HG03280 (cell line): ENCODE data around the gene OPCML.

Source experiments
- ATAC-seq: cut with Tn5 transposase; IDR thresholded peaks from one replicate; pipeline ENCODE4 v1.9.1; 2021; ENCODE audit warnings: mild to moderate bottlenecking, moderate library complexity; ENCODE audit not compliant: unreplicated experiment

OPCML gene

DNA sequence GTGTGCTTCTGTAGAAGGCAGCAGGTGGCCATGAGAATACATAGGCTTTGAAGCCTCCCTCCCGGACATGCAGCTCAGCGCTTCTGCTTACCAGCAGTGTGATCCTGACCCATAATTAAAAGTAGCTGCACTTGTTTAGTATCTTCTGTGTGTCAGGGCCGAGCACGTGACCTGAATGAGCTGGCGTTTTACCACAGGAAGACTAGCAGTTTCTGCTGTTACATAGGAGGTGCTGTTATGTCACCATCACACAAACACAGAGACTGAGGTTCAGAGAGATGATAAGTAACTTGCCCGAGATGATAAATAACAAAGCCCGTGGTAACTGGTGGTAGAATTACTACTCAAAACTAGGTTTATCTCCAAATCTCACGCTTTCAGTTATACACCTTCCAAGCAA is 329.5 kb downstream of the OPCML start:
- no peak for ATAC-seq

DNA sequence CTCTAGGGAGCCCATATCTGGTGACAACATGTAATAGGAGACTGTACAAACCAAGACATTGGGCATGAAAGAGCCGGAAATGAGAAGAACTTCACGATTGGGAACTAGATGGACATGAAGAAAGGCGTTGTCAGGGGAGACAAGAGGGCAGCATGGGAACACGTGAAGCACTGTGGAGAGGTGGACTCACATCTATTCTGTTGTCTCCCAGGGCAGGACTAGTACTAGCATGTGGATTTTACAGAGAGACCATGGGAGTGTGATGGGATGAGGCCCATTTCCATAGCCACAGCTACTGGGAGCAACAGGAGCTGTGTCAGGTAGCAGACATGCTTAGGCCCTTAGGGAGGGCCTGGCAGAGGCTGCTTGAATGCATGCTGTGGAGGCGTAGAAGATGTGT is 333.9 kb downstream of the OPCML start:
- no peak for ATAC-seq

DNA sequence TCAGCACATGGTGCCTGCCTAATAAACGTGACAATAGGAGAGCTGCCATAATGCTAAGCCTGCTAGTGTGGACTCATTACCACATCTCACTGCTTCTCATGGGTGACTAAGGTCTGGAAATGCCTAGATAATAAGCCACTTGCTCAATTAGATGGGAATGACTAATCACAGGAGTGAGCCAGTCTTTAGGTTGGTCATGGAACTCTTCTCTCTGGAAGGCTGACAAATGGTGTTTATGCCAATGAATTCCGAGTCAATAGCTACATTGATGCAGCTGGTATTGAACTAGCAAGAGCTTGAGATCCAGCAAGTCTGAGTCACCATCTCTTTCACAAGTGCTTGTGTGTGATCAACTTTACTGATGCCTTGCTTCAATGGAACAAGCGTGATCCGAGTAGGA is 334.9 kb downstream of the OPCML start:
- no peak for ATAC-seq

DNA sequence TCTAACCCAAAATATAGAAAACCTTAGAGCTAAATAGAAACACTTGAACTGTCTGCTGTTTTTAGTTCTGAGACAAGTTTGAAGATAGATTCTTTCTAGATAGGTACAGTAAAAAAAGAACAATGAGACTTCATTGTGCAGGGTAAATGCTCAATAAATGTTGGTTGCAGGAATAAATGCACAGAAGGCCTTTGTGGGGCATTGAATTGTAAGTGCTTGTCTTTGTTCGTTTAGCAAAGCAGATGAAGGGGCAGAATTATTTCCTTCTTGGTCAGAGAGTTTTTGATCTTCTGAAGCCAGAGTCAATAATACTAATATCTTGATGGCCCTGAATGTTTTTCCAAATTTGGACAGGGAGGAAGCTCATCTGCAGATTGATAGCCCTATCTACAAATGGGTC is 340.4 kb downstream of the OPCML start:
- no peak for ATAC-seq

DNA sequence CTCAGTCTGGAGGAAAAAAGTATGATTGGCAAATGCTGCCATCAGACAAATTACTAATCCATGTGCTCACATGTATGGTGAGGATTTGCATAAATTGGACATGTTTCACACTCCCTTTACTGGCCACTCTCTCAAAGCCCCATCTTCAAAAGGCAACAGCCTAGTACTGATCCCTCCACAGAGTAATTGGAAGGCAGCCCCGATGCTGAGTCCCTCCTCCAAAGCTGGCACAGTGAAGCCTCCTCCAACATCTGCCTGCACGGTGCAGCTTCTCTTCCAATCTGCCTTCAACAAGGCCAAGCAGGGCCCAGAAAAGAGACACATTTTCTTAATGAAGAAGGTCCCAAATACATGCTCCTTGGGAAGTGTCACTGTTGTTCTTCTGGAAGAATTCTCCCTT is 350.6 kb downstream of the OPCML start:
- ATAC-seq = no peak

DNA sequence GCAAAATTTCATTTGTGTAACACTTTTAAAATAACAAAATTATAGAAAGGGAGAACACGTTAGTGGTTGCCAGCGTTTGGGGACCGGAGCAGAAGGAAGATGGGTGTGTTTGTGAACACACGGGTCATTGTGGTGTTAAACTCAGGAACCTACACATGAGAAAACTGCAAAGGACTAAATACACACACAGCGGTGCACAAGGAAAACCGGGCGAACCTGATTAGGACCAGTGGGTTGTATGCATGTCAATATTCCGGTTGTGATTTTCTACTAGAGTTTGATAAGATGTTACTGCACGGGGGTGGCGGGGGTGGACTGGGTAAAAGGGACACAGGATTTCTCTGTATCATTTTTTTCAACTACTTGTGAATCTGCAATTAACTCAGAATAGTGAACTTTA is 351.2 kb downstream of the OPCML start:
- no peak for ATAC-seq

DNA sequence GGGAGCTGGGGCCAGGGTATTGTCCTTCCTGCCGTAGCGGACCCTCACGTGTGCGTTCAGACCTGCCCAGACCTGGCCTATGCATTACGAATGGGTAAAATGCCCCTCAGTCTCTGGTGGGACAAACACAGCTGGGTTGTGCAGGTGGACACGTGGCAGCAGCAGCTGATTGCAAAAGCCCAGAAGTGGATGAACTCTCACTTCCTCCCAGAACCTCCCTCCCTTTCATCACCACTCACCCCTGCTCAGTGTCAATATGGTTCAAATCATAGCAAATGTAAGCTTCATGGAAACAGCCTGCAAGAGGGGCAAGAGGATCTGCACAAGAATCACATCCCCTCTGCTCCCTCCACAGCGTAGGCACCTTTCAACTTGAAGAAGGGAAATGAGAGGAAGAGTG is 352.1 kb downstream of the OPCML start:
- no peak for ATAC-seq

DNA sequence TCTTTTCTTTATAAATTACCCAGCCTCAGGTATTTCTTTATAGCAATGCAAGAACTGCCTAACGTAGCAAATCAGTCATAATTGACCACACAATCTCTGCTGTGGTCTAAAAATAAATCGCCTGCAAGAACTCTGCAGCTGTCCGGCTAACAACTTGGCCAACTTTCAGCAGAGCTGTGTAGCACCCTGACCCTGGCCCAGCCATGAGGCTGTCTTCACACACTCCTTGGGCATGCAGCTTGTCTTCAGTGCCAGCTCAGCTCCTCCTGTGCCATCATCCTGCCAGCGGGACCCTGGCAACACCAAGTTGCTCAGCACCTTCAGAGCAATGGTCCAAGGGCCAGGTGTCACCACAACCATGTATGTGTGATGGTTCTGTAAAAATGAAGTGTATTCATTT is 355.6 kb downstream of the OPCML start:
- no peak for ATAC-seq

DNA sequence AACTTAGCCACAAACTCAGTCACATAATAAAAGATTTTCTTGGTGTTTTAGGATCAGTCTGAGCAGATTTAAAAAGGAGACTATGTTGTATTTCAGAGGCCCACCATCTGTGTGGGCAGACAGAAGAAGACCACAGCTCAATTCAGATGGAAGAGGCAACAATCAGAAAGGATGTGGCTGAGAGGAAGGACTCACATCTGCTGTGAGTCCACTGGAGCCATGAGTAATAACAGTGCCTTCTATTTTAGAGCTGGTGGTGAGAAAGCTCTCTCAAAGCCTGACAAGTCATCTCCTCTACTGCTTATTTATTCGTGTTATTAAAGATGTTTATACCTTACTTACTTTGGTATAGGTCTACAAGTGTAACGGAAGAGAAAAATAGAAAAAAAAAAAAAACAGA is 357.2 kb downstream of the OPCML start:
- ATAC-seq = peak; percentile 75

DNA sequence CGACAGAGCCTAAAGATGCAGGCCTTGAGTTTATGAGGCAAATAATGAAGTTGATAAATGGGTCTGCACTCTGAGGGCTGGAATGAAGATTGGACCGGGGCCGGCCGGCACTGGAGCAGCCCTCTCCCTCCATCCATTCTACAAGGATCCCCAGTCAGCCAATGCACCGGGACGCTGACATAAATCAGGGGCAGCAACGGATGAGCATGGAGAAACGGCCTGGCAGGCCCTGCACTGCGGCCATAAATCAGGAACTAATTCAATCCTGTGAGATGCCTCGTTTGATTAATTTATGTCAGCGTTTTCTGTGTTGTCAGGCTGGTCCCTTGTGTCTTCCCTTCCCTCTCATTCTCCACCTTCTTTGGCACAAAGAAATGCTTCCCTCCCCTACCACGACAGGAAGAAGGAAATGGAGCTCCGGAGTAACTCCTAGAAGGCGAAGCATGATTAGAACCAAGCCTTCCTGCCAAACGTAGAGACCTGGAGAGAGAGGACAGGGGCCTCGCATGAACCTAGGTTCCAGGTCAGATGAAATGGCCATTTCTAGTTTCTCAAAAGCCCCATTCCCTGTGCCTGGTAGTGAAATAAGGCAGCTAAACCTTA is 358.4 kb downstream of the OPCML start:
- ATAC-seq = no peak

DNA sequence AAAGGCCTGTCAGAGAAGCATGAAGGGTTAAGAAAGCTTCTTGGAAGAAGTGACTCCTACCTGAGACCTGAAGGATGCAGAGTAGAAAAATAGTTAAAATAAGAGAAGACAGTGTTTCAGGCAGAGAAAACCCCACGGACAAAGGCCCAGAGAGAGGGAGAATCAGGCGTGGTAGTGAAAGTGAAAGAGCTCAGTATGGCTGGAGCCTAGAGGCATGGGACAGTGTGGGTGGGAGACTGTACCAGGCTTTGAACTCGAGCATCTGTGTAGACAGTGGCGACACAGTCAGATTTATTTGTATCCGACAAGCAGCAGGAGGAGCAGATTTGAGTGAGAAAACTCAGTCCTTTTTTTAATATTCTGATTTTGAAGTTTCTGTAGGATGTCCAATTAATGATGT is 360.0 kb downstream of the OPCML start:
- ATAC-seq = peak; percentile 54

DNA sequence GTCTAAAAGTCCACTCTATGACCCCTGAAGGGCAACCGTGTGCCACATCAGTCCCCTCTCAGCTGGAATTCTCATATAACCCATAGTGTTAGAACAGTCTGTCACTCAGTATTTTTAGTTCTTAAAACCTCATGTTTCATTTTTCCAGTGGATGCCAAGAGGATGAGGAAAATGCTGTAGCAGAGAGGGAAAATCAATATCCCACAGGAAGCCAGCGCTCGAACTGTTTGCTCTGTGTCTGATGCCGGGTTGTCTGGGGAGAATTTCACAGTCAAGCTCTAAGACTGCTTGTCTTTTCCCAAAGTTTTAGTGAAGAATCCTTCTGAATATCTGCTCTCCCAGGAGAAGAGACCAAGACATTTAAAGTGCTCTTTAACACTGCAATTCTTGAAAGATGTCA is 360.9 kb downstream of the OPCML start:
- no peak for ATAC-seq

DNA sequence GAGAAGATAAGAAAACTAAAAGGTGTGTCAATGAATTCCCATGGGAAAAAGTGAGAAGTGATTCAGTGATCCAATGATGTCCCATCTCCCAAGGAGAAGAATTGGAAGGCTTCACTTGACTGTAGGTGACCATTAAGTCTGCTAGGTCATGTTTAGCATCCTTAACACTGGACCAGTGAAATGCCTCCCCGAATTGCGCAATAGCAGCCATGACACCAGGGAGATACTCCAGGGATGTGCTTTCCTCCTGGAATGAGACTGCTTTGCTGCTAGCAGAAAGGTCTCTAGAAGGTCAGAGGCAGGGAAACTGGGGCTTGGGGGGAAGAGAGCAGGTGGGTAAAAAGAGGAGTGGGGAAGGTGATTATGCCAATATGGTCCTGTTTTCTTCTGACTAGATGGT is 364.3 kb downstream of the OPCML start:
- no peak for ATAC-seq

DNA sequence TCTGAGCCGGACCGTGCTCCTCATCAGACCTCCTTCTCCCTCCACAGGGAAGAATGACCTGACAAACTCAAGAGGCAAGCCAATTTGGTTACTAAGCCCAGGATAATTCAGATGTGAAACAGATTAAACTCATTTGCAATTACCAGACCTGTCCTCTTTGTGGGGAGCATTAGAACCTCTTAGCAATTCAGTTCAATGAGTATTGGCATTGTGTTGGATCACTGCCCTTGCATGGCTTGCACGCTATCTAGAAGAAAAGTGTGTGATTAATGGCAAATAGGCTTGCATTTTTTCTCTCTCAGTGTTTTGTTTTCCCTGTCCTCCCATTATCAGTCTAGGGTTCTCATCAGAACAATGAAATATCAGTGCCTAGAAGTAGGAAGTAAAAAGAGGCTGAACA is 365.6 kb downstream of the OPCML start:
- no peak for ATAC-seq

DNA sequence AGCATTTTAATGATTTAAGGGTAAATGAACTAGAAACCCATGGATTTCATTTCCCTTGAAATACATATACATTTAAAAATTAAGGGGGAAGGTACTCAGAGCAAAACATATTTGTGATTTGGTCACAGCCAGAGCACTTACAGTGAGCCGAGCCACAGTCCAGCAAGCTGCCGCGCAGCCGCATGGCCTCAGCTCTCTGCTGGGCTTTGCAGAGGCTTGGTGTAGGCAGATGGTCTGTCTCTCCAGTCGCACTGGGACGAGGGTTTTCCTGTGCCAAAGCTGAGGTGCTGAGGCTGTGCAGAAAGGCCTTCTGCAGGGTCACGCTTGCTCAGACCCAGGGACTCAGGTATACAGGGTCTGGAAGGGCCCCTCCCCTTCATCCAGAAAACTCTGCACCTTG is 367.3 kb downstream of the OPCML start:
- no peak for ATAC-seq

DNA sequence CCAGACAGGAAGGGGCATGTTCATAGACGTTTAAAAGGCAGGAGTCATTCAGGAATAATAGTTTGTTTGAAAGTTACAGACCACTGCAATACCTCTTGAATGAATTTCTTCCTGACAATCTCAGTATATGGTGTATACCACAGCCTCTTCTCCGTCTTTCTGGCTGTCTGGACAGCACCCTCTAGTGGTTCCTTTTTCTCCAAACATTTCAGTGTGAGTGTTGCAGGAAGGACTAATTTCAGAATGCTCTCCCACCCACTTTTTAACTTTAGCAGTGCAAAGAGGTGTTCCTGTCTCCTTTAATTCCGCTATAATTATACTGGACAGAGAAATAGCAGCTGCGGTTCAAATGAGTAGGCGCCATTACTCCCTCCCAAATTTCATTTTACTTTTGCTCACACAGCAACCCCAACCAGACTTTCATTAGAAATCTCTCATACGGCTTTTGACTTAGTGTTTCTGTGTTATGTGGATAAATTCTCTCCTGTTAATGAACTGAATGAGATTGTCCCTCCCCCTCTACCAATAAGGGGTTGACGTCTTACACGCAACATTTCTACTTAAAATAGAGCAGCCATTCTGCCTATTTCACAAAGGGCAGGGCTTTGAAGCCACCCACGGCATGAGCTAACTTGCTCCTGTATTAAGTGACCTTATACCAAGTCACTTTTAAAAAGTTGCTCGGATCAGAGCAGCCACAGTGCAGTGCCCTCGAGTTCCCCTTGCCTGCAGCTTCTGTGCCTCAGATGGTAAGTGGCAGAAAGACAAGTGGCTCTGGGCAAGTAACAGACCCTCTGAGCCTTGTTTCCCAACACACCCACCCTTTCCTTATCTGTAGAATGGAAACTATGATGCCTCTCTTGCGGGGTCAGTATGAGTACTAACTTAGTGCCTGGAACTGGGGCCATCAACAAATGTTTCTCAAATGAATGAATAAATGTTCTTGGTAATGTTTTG is 368.6 kb downstream of the OPCML start:
- peak; percentile 60 for ATAC-seq

DNA sequence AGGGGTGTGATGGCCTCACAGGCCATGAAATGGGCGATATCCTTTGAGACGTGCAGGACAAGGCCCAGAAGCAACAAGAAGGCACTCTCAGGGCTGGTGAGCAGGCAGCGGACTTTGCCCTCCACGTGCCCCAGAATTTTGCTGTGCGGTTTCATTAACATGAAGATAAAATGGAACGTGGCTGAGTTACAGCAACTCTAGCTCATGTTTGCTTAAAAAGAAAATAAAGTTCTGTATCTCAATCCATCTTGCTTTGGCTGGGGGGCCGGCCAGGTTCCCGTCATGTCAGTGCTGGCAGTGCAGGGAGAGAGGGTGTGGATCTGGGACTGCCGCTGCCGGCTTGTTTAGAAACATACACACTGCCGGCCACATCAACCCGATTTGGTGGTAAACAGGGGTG is 370.1 kb downstream of the OPCML start:
- no peak for ATAC-seq

DNA sequence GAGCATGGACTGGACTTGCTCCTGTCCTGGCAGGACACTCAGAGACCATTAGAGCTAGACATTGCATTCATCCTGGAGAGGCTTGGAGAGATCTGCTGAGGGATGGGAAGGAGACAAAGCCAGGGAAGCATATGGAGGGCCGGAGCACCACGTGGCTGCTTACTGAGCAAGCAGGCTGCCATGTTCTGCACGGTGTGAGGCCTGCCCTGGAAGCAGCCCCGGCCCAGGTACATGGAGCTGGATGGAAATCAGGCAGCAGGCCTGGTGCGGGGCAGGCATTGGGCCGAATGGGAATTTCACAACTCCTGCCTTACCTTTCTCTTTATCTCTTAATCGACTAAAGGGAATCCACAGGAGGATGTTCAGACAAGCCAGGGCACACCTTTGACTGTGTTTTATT is 371.5 kb downstream of the OPCML start:
- ATAC-seq = no peak

DNA sequence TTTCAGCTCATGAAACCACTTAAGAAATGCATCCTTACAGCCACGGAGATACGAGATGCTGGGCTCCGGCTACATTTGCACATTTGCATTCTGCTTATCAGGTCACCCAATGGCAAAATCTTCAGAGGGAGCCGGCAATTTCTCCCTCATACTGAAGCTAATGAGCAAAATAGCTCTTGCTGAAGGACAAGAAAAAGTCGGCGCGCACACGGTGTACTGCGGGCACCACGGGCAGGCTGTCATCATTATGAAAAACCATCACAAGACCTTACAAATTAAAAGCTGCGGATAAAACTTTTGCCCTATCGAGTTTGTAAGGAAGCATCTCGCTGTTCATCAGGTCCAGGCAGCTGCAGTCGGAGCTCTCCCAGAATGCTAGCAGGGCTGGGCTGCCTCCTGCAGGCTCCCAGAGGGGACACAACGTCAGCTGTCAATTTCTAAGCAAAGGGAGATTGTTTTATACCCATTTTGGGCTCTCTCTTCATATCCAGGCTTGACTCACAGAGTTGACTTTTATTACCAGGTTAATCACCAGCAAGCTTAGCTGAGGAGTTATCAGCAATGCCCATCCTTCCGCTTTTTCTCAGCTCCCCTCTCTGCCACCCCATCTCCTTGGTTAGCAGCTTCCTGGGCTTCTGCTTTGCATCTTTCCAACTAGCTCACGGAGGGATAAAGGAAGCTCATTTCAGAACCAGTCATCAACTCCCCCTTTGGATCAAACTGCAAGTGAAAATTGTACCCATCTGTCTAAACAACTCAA is 375.1 kb downstream of the OPCML start:
- no peak for ATAC-seq

DNA sequence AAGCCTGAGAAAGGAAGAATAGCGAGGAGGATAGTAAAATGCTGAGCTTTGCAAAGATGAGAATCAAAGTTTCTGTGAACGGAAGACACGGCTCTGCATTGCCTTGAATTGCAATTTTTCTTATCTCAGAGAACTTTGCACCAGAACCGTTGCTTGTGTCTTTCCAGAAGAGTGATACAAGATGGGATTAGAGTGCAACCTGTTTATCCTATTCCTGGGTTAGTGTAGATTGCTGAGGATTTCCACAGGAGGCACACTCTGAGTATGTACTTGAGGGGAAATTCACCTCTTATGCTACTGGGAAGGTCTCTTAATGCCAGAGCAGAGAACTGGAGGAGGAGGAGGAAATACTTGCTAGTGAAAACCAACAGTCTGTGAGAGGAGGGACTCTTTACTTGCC is 377.5 kb downstream of the OPCML start:
- ATAC-seq = no peak

DNA sequence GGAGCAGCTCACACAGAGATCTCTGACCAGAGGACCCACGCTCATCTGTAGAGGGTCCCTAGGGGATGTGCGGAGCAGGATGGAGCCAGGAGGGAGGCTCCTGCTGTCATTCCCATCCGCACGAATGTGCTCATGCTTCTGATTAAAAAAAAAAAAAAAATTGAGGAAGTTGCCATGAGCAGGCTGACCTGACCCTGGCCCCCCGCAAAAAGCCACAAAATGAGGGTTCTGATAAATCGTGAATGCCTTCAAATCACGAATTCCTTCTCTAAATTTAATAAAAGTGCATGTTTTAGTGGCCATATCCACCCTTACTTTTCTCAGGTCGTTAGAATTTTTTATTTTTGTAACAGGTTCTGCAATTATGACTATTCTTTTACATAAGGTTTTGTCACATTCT is 378.2 kb downstream of the OPCML start:
- no peak for ATAC-seq

DNA sequence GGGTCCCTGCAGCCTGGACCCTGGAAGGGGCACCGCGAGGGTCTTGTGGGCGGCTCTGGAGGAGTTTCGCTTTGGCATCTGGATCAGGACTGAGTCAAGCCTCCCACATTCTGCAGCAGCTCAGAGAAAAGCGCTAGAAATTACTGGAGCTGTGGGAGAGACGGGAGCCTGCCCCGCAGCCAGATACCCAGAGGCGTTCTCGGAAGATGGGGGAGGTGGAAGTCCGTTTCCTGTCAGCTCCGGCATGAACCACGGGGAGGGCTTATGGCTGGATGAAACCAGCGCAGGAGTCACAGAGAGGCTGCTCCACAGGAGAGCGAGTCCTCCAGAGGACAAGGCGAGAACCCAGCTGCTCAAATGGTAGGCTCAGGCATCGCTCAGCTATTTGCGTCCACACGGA is 379.3 kb downstream of the OPCML start:
- no peak for ATAC-seq
